ENCODE data around the gene APOBEC3B. TPM values are rescaled to one million over a fixed set of nuclear protein-coding genes. Genes with fewer than 3 reads are reported as not detected.
A peak's percentile ranks its signal among the peaks of the same experiment; 100 is the strongest.
"Not testable (repeated sequence)": the region's sequence is repeated elsewhere in the genome, so short reads cannot be mapped to it uniquely, and the experiment has no call there.

The APOBEC3B gene
- total RNA-seq, 2 experiments from 2014 or later = not detected

- H3K27me3 Mint-ChIP-seq = peaks cover 80% of the 10 kb centered on the region
- intact Hi-C loops (cut with DNase I, micrococcal nuclease) = no loop called here
- H3K27ac Mint-ChIP-seq = no peak overlapping the region
- Histone ChIP-seq H3K27ac (ENCODE audit: low read depth in 1 of 2, low read length in 2 of 2) (no peak overlapping the region), H3K4me3 (ENCODE audit: low read length) (no peak overlapping the region), H3K27me3 (ENCODE audit: control insufficient read depth in 1 of 2, insufficient read depth in 2 of 2, low read length in 2 of 2) (peaks cover 3 to 21% of the 10 kb centered on the region in 2 experiments), H3K36me3 (ENCODE audit: insufficient read depth, low read length) (no peaks in the 10 kb centered on the region), H3K9me3 (ENCODE audit: control insufficient read depth in 1 of 2, insufficient read depth in 1 of 2, low read length in 2 of 2) (no peaks in the 10 kb centered on the region), H3K4me1 (ENCODE audit: insufficient read depth, low read length) (peaks cover 14% of the 10 kb centered on the region)
- H3K9me3 Mint-ChIP-seq = no peaks in the 10 kb centered on the region
- no peak for TF ChIP-seq CTCF (IDR thresholded peaks at IDR 0.05)
- no peak for DNase-seq
- ChIA-PET CTCF (no interaction called here), POLR2A (no interaction called here)
- no peaks in the 10 kb centered on the region for H3K36me3 Mint-ChIP-seq (ENCODE audit: low read depth)
- peaks cover 13% of the 10 kb centered on the region for H3K4me1 Mint-ChIP-seq (ENCODE audit: low read depth)
- H3K4me3 Mint-ChIP-seq = no peak overlapping the region
- ATAC-seq (ENCODE audit: poor library complexity) = no peak
These were observed 38.3 kb upstream of the APOBEC3B start for GRCh38 chr22:38943882-38944281.

GRCh38 chr22:38944653-38945052, 37.5 kb upstream of the APOBEC3B start:
- no peak overlapping the region for H3K27ac ChIP-seq (ENCODE audit: low read depth in 1 of 2, low read length in 2 of 2)
- intact Hi-C loops (cut with DNase I, micrococcal nuclease) = no loop called here
- H3K4me3 ChIP-seq (ENCODE audit: low read length) = no peak overlapping the region
- no peaks in the 10 kb centered on the region for H3K9me3 Mint-ChIP-seq
- ATAC-seq (ENCODE audit: poor library complexity) (no peak), DNase-seq (peak in 1 of 14 experiments; percentile 1)
- H3K27me3 ChIP-seq (ENCODE audit: control insufficient read depth in 1 of 2, insufficient read depth in 2 of 2, low read length in 2 of 2) = peaks cover 3 to 18% of the 10 kb centered on the region in 2 experiments
- POLR2A ChIA-PET = no interaction called here
- no peaks in the 10 kb centered on the region for H3K36me3 Mint-ChIP-seq (ENCODE audit: low read depth)
- CTCF ChIA-PET = interaction anchor here (0.6 kb wide), 1 partner anchor 16 kb away, joined by 4 read pairs; no protein-coding TSS in a partner anchor
- peaks cover 13% of the 10 kb centered on the region for H3K4me1 Mint-ChIP-seq (ENCODE audit: low read depth)
- H3K9me3 ChIP-seq (ENCODE audit: control insufficient read depth in 1 of 2, insufficient read depth in 1 of 2, low read length in 2 of 2) = no peaks in the 10 kb centered on the region
- no peaks in the 10 kb centered on the region for H3K36me3 ChIP-seq (ENCODE audit: insufficient read depth, low read length)
- H3K27ac Mint-ChIP-seq = no peak overlapping the region
- no peak overlapping the region for H3K4me3 Mint-ChIP-seq
- peaks cover 14% of the 10 kb centered on the region for H3K4me1 ChIP-seq (ENCODE audit: insufficient read depth, low read length)
- no peak for TF ChIP-seq CTCF (IDR thresholded peaks at IDR 0.05)
- H3K27me3 Mint-ChIP-seq = peaks cover 77% of the 10 kb centered on the region

GRCh38 chr22:38945706-38946338, 36.3 kb upstream of the APOBEC3B start:
- intact Hi-C loops (cut with DNase I, micrococcal nuclease); H3K27ac ChIP-seq (ENCODE audit: low read depth in 1 of 2, low read length in 2 of 2); POLR2A ChIA-PET; DNase-seq; H3K27ac Mint-ChIP-seq; H3K4me3 ChIP-seq (ENCODE audit: low read length); CTCF ChIA-PET; H3K36me3 ChIP-seq (ENCODE audit: insufficient read depth, low read length); H3K9me3 ChIP-seq (ENCODE audit: control insufficient read depth in 1 of 2, insufficient read depth in 1 of 2, low read length in 2 of 2); H3K9me3 Mint-ChIP-seq; H3K4me3 Mint-ChIP-seq; H3K36me3 Mint-ChIP-seq (ENCODE audit: low read depth); ATAC-seq (ENCODE audit: poor library complexity): not testable (repeated sequence)
- Histone ChIP-seq H3K27me3 (ENCODE audit: control insufficient read depth in 1 of 2, insufficient read depth in 2 of 2, low read length in 2 of 2) (peaks cover 3 to 18% of the 10 kb centered on the region in 2 experiments), H3K4me1 (ENCODE audit: insufficient read depth, low read length) (peaks cover 14% of the 10 kb centered on the region)
- Mint-ChIP-seq H3K27me3 (peaks cover 67% of the 10 kb centered on the region), H3K4me1 (ENCODE audit: low read depth) (peaks cover 13% of the 10 kb centered on the region)

- CTCF ChIA-PET = no interaction called here
- DNase-seq (no peak), ATAC-seq (ENCODE audit: poor library complexity) (no peak)
- no peak overlapping the region for H3K4me3 Mint-ChIP-seq
- Histone ChIP-seq H3K4me3 (ENCODE audit: low read length) (no peak overlapping the region), H3K27ac (ENCODE audit: low read depth in 1 of 2, low read length in 2 of 2) (no peak overlapping the region), H3K36me3 (ENCODE audit: insufficient read depth, low read length) (no peaks in the 10 kb centered on the region), H3K9me3 (ENCODE audit: control insufficient read depth in 1 of 2, insufficient read depth in 1 of 2, low read length in 2 of 2) (no peaks in the 10 kb centered on the region), H3K27me3 (ENCODE audit: control insufficient read depth in 1 of 2, insufficient read depth in 2 of 2, low read length in 2 of 2) (peaks cover 3 to 18% of the 10 kb centered on the region in 2 experiments), H3K4me1 (ENCODE audit: insufficient read depth, low read length) (peaks cover 9% of the 10 kb centered on the region)
- peaks cover 58% of the 10 kb centered on the region for H3K27me3 Mint-ChIP-seq
- POLR2A ChIA-PET = no interaction called here
- TF ChIP-seq CTCF (IDR thresholded peaks at IDR 0.05) = no peak
- no peaks in the 10 kb centered on the region for H3K36me3 Mint-ChIP-seq (ENCODE audit: low read depth)
- intact Hi-C loops (cut with DNase I, micrococcal nuclease) = no loop called here
- H3K4me1 Mint-ChIP-seq (ENCODE audit: low read depth) = peaks cover 5% of the 10 kb centered on the region
- H3K27ac Mint-ChIP-seq = no peak overlapping the region
- H3K9me3 Mint-ChIP-seq = no peaks in the 10 kb centered on the region
These were observed 35.4 kb upstream of the APOBEC3B start for GRCh38 chr22:38946771-38947170.

Data from CD4-positive, alpha-beta T cell (primary cell).